ENCODE results near the gene TMC3. TPM values are rescaled to one million over a fixed set of nuclear protein-coding genes. Genes with fewer than 3 reads are reported as not detected.

The TMC3 gene
- polyA plus RNA-seq, 1 donor (not counting 4 experiments of a cell fraction or from before 2014, with no cell fraction given) = not detected

- Histone ChIP-seq H3K4me3 (ENCODE audit: control insufficient read depth in 2 of 3, extremely low read depth in 1 of 3, insufficient read depth in 2 of 3, low read depth in 1 of 3, low read length in 3 of 3) (no peak overlapping the region), H3K27me3 (ENCODE audit: control insufficient read depth, extremely low read depth, insufficient read depth, low read length) (no peaks in the 10 kb centered on the region), H3K9me1 (ENCODE audit: control insufficient read depth, extremely low read depth, insufficient read depth, low read length) (no peaks in the 10 kb centered on the region), H3K36me3 (ENCODE audit: control insufficient read depth in 2 of 2, extremely low read depth in 1 of 2, insufficient read depth in 2 of 2, low read length in 2 of 2) (no peaks in the 10 kb centered on the region), H3K79me2 (ENCODE audit: control insufficient read depth, insufficient read depth, low read length) (no peaks in the 10 kb centered on the region), H3K4me1 (ENCODE audit: control insufficient read depth, extremely low read depth, insufficient read depth, low read length) (no peaks in the 10 kb centered on the region), H3K9me3 (ENCODE audit: control insufficient read depth, low read depth, low read length) (no peaks in the 10 kb centered on the region), H3K9ac (ENCODE audit: control insufficient read depth, extremely low read depth, insufficient read depth, low read length) (no peak overlapping the region), H4K20me1 (ENCODE audit: control insufficient read depth, extremely low read depth, insufficient read depth, low read length) (no peaks in the 10 kb centered on the region), H2AFZ (ENCODE audit: control insufficient read depth, low read length) (no peak overlapping the region), H3K27ac (ENCODE audit: control insufficient read depth, insufficient read depth, low read length) (no peak overlapping the region), H3K4me2 (ENCODE audit: control insufficient read depth, extremely low read depth, insufficient read depth, low read depth, low read length) (no peak overlapping the region)
- DNase-seq (ENCODE audit: low read depth, low spot score) = no peak
- no peak for FAIRE-seq
- TF ChIP-seq EZH2 (IDR thresholded peaks at IDR 0.05; ENCODE audit: low read length) (no peak), CTCF (optimal IDR thresholded peaks at IDR 0.05 in 1 of 3, IDR thresholded peaks at IDR 0.05 in 1 of 3, conservative IDR thresholded peaks at IDR 0.05 in 1 of 3; ENCODE audit: extremely low read depth in 1 of 3, insufficient read depth in 2 of 3, low read length in 3 of 3) (no peak)
- dilution Hi-C loops (cut with MboI; ENCODE audit: extremely low pct_ligation_motif_present, low sequenced_read_pairs) = no loop called here
These were observed 87.3 kb downstream of the TMC3 start for GRCh38 chr15:81286621-81287121.

- H2AFZ ChIP-seq (ENCODE audit: control insufficient read depth, low read length) = no peak overlapping the region
- H4K20me1 ChIP-seq (ENCODE audit: control insufficient read depth, extremely low read depth, insufficient read depth, low read length) = no peaks in the 10 kb centered on the region
- TF ChIP-seq EZH2 (IDR thresholded peaks at IDR 0.05; ENCODE audit: low read length) = no peak
- H3K4me1 ChIP-seq (ENCODE audit: control insufficient read depth, extremely low read depth, insufficient read depth, low read length) = no peaks in the 10 kb centered on the region
- FAIRE-seq = no peak
- no peaks in the 10 kb centered on the region for H3K9me3 ChIP-seq (ENCODE audit: control insufficient read depth, low read depth, low read length)
- no peak overlapping the region for H3K9ac ChIP-seq (ENCODE audit: control insufficient read depth, extremely low read depth, insufficient read depth, low read length)
- H3K27me3 ChIP-seq (ENCODE audit: control insufficient read depth, extremely low read depth, insufficient read depth, low read length) = peaks cover 5% of the 10 kb centered on the region
- no peaks in the 10 kb centered on the region for H3K79me2 ChIP-seq (ENCODE audit: control insufficient read depth, insufficient read depth, low read length)
- H3K36me3 ChIP-seq (ENCODE audit: control insufficient read depth in 2 of 2, extremely low read depth in 1 of 2, insufficient read depth in 2 of 2, low read length in 2 of 2) = no peaks in the 10 kb centered on the region
- H3K27ac ChIP-seq (ENCODE audit: control insufficient read depth, insufficient read depth, low read length) = no peak overlapping the region
- H3K9me1 ChIP-seq (ENCODE audit: control insufficient read depth, extremely low read depth, insufficient read depth, low read length) = no peaks in the 10 kb centered on the region
- no peak overlapping the region for H3K4me3 ChIP-seq (ENCODE audit: control insufficient read depth in 2 of 3, extremely low read depth in 1 of 3, insufficient read depth in 2 of 3, low read depth in 1 of 3, low read length in 3 of 3)
- H3K4me2 ChIP-seq (ENCODE audit: control insufficient read depth, extremely low read depth, insufficient read depth, low read depth, low read length) = no peak overlapping the region
- DNase-seq (ENCODE audit: low read depth, low spot score) = no peak
- dilution Hi-C loops (cut with MboI; ENCODE audit: extremely low pct_ligation_motif_present, low sequenced_read_pairs) = no loop called here
These were observed 88.6 kb downstream of the TMC3 start for GRCh38 chr15:81285461-81285860.

Measured in keratinocyte (primary cell).